Transverse colon (tissue), 4 donors: ENCODE data around the gene HYAL3. TPM values are rescaled to one million over a fixed set of nuclear protein-coding genes. Genes with fewer than 3 reads are reported as not detected.

Experiments
- DNase-seq: peaks from one replicate; pipeline ENCODE4 v3.0.0-alpha.2; 2019
- H3K27ac ChIP-seq, 4 donors: fragments of 200-600 bp; sonication (generic); 2 replicates each; pipeline ENCODE4 v1.5.1; 2016 to 2018; ENCODE audit warnings: inconsistent platforms in 4 of 4
- H3K27me3 ChIP-seq: fragments of 200-600 bp; sonication (generic); 2 replicates; pipeline ENCODE4 v1.5.1; 2017; ENCODE audit warnings: inconsistent platforms
- H3K36me3 ChIP-seq, 4 donors: fragments of 200-600 bp; sonication (generic); 2 replicates each; pipeline ENCODE4 v1.5.1; 2017 to 2019; ENCODE audit warnings: inconsistent platforms in 4 of 4
- H3K4me1 ChIP-seq, 4 donors: fragments of 200-600 bp; sonication (generic); 2 replicates each; pipeline ENCODE4 v1.5.1; 2017 to 2020; ENCODE audit warnings: inconsistent platforms in 4 of 4
- H3K4me3 ChIP-seq, 4 donors: fragments of 200-600 bp; sonication (generic); 1 replicate in 1 of 4; 2 replicates in 3 of 4; pipeline versions ENCODE4 v1.5.1 to v1.6.1; 2017 to 2019; ENCODE audit warnings: inconsistent platforms in 4 of 4
- H3K9me3 ChIP-seq, 2 donors: fragments of 200-600 bp; sonication (generic); 2 replicates each; pipeline ENCODE4 v1.5.1; 2017 to 2019; ENCODE audit warnings: inconsistent platforms in 2 of 2
- CTCF ChIP-seq, 5 experiments: fragments of 200-600 bp in 3 of 5; fragments of 450-650 bp in 2 of 5; sonication (generic) in 3 of 5; IDR thresholded peaks; 1 replicate in 2 of 5; 2 replicates in 3 of 5; pipeline ENCODE4 v1.5.1; 2016 to 2017; ENCODE audit warnings: antibody characterized with exemption in 5 of 5, inconsistent platforms in 3 of 5, mild to moderate bottlenecking in 2 of 5, moderate library complexity in 1 of 5
- EP300 ChIP-seq: sonication (generic); formaldehyde crosslinking; IDR thresholded peaks from one replicate; pipeline ENCODE4 v1.6.1; 2017; ENCODE audit warnings: antibody characterized with exemption, low read depth
- POLR2A ChIP-seq: fragments of 450-650 bp; IDR thresholded peaks from one replicate; pipeline ENCODE4 v1.6.1; 2016; ENCODE audit warnings: antibody characterized with exemption, mild to moderate bottlenecking, moderate library complexity
- POLR2AphosphoS5 ChIP-seq, 3 donors: sonication (generic); formaldehyde crosslinking; IDR thresholded peaks; one replicate each; pipeline ENCODE4 v1.6.1; 2016; ENCODE audit warnings: antibody characterized with exemption in 3 of 3
- WGBS, 2 donors: methylation state at CpG; one replicate each; pipeline ENCODE4 v1.1.5; 2018; ENCODE audit warnings: low coverage in 1 of 2; 5-methylcytosine and 5-hydroxymethylcytosine counted together
- in situ Hi-C, 4 donors: fragments of 200-750 bp; cut with MboI; loops; one replicate each; pipeline versions ENCODE4 v1.15.0 to v1.15.1; 2017; ENCODE audit warnings: low sequenced_read_pairs in 3 of 4, low pct_ligation_motif_present in 1 of 4, low pct_unique_long_range_greater_than_20kb in 1 of 4
- intact Hi-C: fragments of 100-400 bp; cut with DNase I; formaldehyde crosslinking; loops from one replicate; pipeline ENCODE4 v1.15.1; 2023; ENCODE audit warnings: low total_unique reads
- total RNA-seq, 4 donors: library from RNA; depleted of rRNA; stranded (reverse); fragments of >200 nt; gene quantifications; one replicate each; pipeline ENCODE4 v1.1.0, GENCODE V29; 2016

Gene HYAL3
- total RNA-seq, 4 donors from 2014 or later = 0.79 to 11.2 (median 3.8) TPM

GRCh38 chr3:50327129-50327528, 27.9 kb upstream of the HYAL3 start:
- Histone ChIP-seq H3K9me3 (no peaks in the 10 kb centered on the region), H3K4me3 (peak overlapping the region; percentile 74 to 99 (median 98)), H3K4me1 (peaks cover 9 to 40% (median 31%) of the 10 kb centered on the region in 4 donors), H3K27me3 (no peaks in the 10 kb centered on the region), H3K36me3 (peaks cover 0 to 22% (median 5%) of the 10 kb centered on the region in 4 donors), H3K27ac (peak overlapping the region; percentile 89 to 93 (median 90))
- intact Hi-C loops (no loop called here), in situ Hi-C loops (no loop called here)
- TF ChIP-seq POLR2AphosphoS5 (IDR thresholded peaks at IDR 0.05) (no peak), POLR2A (no peak), CTCF (IDR thresholded peaks at IDR 0.05) (no peak)
- DNase-seq = no peak
- WGBS, 2 donors = 79% methylated on average over 4 of the region's 4 CpGs; no CpG with 5 or more reads in 1 of the 2 donors

GRCh38 chr3:50326182-50326541, 27.0 kb upstream of the HYAL3 start:
- H3K4me3 ChIP-seq = no peak overlapping the region
- H3K4me1 ChIP-seq = peaks cover 12 to 45% (median 35%) of the 10 kb centered on the region in 4 donors
- WGBS, 2 donors = 92% methylated on average over 8 of the region's 8 CpGs; no CpG with 5 or more reads in 1 of the 2 donors
- H3K9me3 ChIP-seq = no peaks in the 10 kb centered on the region
- TF ChIP-seq EP300 (no peak), POLR2AphosphoS5 (IDR thresholded peaks at IDR 0.05) (no peak), POLR2A (no peak), CTCF (IDR thresholded peaks at IDR 0.05) (no peak)
- no peak overlapping the region for H3K27ac ChIP-seq
- H3K27me3 ChIP-seq = no peaks in the 10 kb centered on the region
- peaks cover 0 to 17% (median 2%) of the 10 kb centered on the region in 4 donors for H3K36me3 ChIP-seq
- intact Hi-C loops (no loop called here), in situ Hi-C loops (no loop called here)
- DNase-seq = no peak

- Histone ChIP-seq H3K36me3 (peaks cover 0 to 12% (median 0%) of the 10 kb centered on the region in 4 donors), H3K9me3 (no peaks in the 10 kb centered on the region), H3K27me3 (no peaks in the 10 kb centered on the region), H3K27ac (no peak overlapping the region), H3K4me1 (peaks cover 12 to 45% (median 35%) of the 10 kb centered on the region in 4 donors), H3K4me3 (no peak overlapping the region)
- no peak for DNase-seq
- TF ChIP-seq CTCF (IDR thresholded peaks at IDR 0.05) (no peak), POLR2AphosphoS5 (IDR thresholded peaks at IDR 0.05) (no peak), EP300 (no peak), POLR2A (no peak)
- intact Hi-C loops (no loop called here), in situ Hi-C loops (no loop called here)
- 68 to 87% methylated on average over 4 to 11 of the region's 11 CpGs for WGBS, 2 donors
Observed at GRCh38 chr3:50325497-50326181, 26.4 kb upstream of the HYAL3 start.

GRCh38 chr3:50325113-50325480, 25.9 kb upstream of the HYAL3 start:
- Histone ChIP-seq H3K36me3 (peaks cover 0 to 7% (median 0%) of the 10 kb centered on the region in 4 donors), H3K27me3 (no peaks in the 10 kb centered on the region), H3K27ac (no peak overlapping the region), H3K4me3 (no peak overlapping the region), H3K4me1 (peaks cover 15 to 50% (median 39%) of the 10 kb centered on the region in 4 donors), H3K9me3 (no peaks in the 10 kb centered on the region)
- DNase-seq = no peak
- WGBS, 2 donors = 93% methylated on average over 2 of the region's 2 CpGs; no CpG with 5 or more reads in 1 of the 2 donors
- intact Hi-C loops (no loop called here), in situ Hi-C loops (no loop called here)
- TF ChIP-seq POLR2AphosphoS5 (IDR thresholded peaks at IDR 0.05) (no peak), CTCF (IDR thresholded peaks at IDR 0.05) (no peak), POLR2A (no peak), EP300 (no peak)
